SK-N-SH (cell line): ENCODE results near the gene HGS.

ENCODE experiments used
- CTCF ChIP-seq: fragments of 200-600 bp; sonication (generic); IDR thresholded peaks from 2 replicates; pipeline ENCODE4 v1.6.1; 2017; ENCODE audit warnings: antibody characterized with exemption, mild to moderate bottlenecking, moderate library complexity
- EP300 ChIP-seq, 2 experiments: IDR thresholded peaks; 2 replicates each; pipeline versions ENCODE4 v1.4.0 to v1.6.1; 2012; ENCODE audit warnings: borderline replicate concordance in 1 of 2, low read depth in 1 of 2, low read length in 1 of 2
- FOXJ3 ChIP-seq: sonication (generic); formaldehyde crosslinking; IDR thresholded peaks from 2 replicates; pipeline ENCODE4 v1.5.1; 2020; ENCODE audit warnings: mild to moderate bottlenecking, missing genetic modification reagents
- FOXM1 ChIP-seq: IDR thresholded peaks from 2 replicates; pipeline ENCODE4 v1.4.0; 2012; ENCODE audit warnings: low read depth, mild to moderate bottlenecking
- JUND ChIP-seq: IDR thresholded peaks from 2 replicates; pipeline ENCODE4 v1.4.0; 2012

- TF ChIP-seq EP300 (IDR thresholded peaks at IDR 0.05; ENCODE audit: borderline replicate concordance in 1 of 2, low read depth in 1 of 2, low read length in 1 of 2) (no peak), FOXJ3 (CRISPR knock-in tag) (no peak), JUND (no peak), CTCF (no peak), FOXM1 (no peak)
These were observed 6.7 kb downstream of the HGS start for GRCh38 chr17:81690549-81690948.
